ENCODE data around the gene TANGO6. TPM values are rescaled to one million over a fixed set of nuclear protein-coding genes. Genes with fewer than 3 reads are reported as not detected.

Gene TANGO6
- total RNA-seq, 2 donors from 2014 or later, result 9.6 to 15.3 TPM

GRCh38 chr16:68875871-68876270, 32.5 kb downstream of the TANGO6 start:
- H3K4me3 ChIP-seq (ENCODE audit: low read length), result no peak overlapping the region
- DNase-seq, result no peak
- Mint-ChIP-seq H3K27me3 (ENCODE audit: insufficient read depth) (no peaks in the 10 kb centered on the region), H3K36me3 (ENCODE audit: low read depth) (peaks cover 35% of the 10 kb centered on the region), H3K4me3 (no peak overlapping the region), H3K27ac (no peak overlapping the region), H3K4me1 (no peaks in the 10 kb centered on the region), H3K9me3 (no peaks in the 10 kb centered on the region)
- peaks cover 18% of the 10 kb centered on the region for H3K36me3 ChIP-seq (ENCODE audit: control insufficient read depth, insufficient read depth, low read length)
- WGBS, 2 experiments (ENCODE audit: insufficient coverage in 1 of 2, insufficient read length in 1 of 2), result 100% methylated on average over 1 of the region's 4 CpGs; no CpG with 5 or more reads in 1 of the 2 experiments
- H3K27me3 ChIP-seq (ENCODE audit: control insufficient read depth, insufficient read depth, low read length, poor library complexity, severe bottlenecking), result no peaks in the 10 kb centered on the region
- TF ChIP-seq CTCF (conservative IDR thresholded peaks at IDR 0.05), result no peak
- H3K9ac ChIP-seq (ENCODE audit: extremely low read depth, low read length, poor library complexity, severe bottlenecking), result no peak overlapping the region
- no peak overlapping the region for H3K27ac ChIP-seq (ENCODE audit: low read depth, low read length)
- H3K4me1 ChIP-seq (ENCODE audit: control insufficient read depth, insufficient read depth, low read length), result no peaks in the 10 kb centered on the region
- H3K9me3 ChIP-seq (ENCODE audit: control insufficient read depth, low read length), result no peaks in the 10 kb centered on the region

GRCh38 chr16:68883685-68884084, 40.4 kb downstream of the TANGO6 start:
- no peak overlapping the region for H3K4me3 ChIP-seq (ENCODE audit: low read length)
- Mint-ChIP-seq H3K4me1 (peaks cover 8% of the 10 kb centered on the region), H3K4me3 (no peak overlapping the region), H3K36me3 (ENCODE audit: low read depth) (peaks cover 16% of the 10 kb centered on the region), H3K27me3 (ENCODE audit: insufficient read depth) (no peaks in the 10 kb centered on the region), H3K27ac (no peak overlapping the region), H3K9me3 (no peaks in the 10 kb centered on the region)
- no peak overlapping the region for H3K27ac ChIP-seq (ENCODE audit: low read depth, low read length)
- peaks cover under 1% of the 10 kb centered on the region for H3K36me3 ChIP-seq (ENCODE audit: control insufficient read depth, insufficient read depth, low read length)
- 95 to 96% methylated on average over 5 to 6 of the region's 6 CpGs for whole genome bisulfite sequencing, 2 experiments (ENCODE audit: insufficient coverage in 1 of 2, insufficient read length in 1 of 2)
- no peak for DNase-seq
- H3K9ac ChIP-seq (ENCODE audit: extremely low read depth, low read length, poor library complexity, severe bottlenecking), result no peak overlapping the region
- no peak for TF ChIP-seq CTCF (conservative IDR thresholded peaks at IDR 0.05)
- H3K27me3 ChIP-seq (ENCODE audit: control insufficient read depth, insufficient read depth, low read length, poor library complexity, severe bottlenecking), result no peaks in the 10 kb centered on the region
- H3K9me3 ChIP-seq (ENCODE audit: control insufficient read depth, low read length), result no peaks in the 10 kb centered on the region
- no peaks in the 10 kb centered on the region for H3K4me1 ChIP-seq (ENCODE audit: control insufficient read depth, insufficient read depth, low read length)

GRCh38 chr16:68884401-68884800, 41.1 kb downstream of the TANGO6 start:
- H3K9me3 ChIP-seq (ENCODE audit: control insufficient read depth, low read length), result no peaks in the 10 kb centered on the region
- H3K4me3 ChIP-seq (ENCODE audit: low read length), result no peak overlapping the region
- Mint-ChIP-seq H3K4me3 (no peak overlapping the region), H3K27me3 (ENCODE audit: insufficient read depth) (no peaks in the 10 kb centered on the region), H3K27ac (no peak overlapping the region), H3K36me3 (ENCODE audit: low read depth) (peaks cover 16% of the 10 kb centered on the region), H3K9me3 (no peaks in the 10 kb centered on the region), H3K4me1 (peaks cover 8% of the 10 kb centered on the region)
- DNase-seq, result no peak
- no peaks in the 10 kb centered on the region for H3K4me1 ChIP-seq (ENCODE audit: control insufficient read depth, insufficient read depth, low read length)
- H3K27me3 ChIP-seq (ENCODE audit: control insufficient read depth, insufficient read depth, low read length, poor library complexity, severe bottlenecking), result no peaks in the 10 kb centered on the region
- H3K27ac ChIP-seq (ENCODE audit: low read depth, low read length), result no peak overlapping the region
- no peak for TF ChIP-seq CTCF (conservative IDR thresholded peaks at IDR 0.05)
- no peaks in the 10 kb centered on the region for H3K36me3 ChIP-seq (ENCODE audit: control insufficient read depth, insufficient read depth, low read length)
- 86% methylated on average over 1 of the region's 1 CpG; no CpG with 5 or more reads in 1 of the 2 experiments for WGBS, 2 experiments (ENCODE audit: insufficient coverage in 1 of 2, insufficient read length in 1 of 2)
- H3K9ac ChIP-seq (ENCODE audit: extremely low read depth, low read length, poor library complexity, severe bottlenecking), result no peak overlapping the region
